OCI-LY7 (cell line): ENCODE results near the gene KCNIP3.

Source experiments
- EZH2phosphoT487 ChIP-seq: fragments of 200-600 bp; sonication (generic); IDR thresholded peaks from 2 replicates; pipeline ENCODE4 v1.6.1; 2018; ENCODE audit warnings: low read depth, borderline replicate concordance, mild to moderate bottlenecking, mixed run types, antibody characterized with exemption, low read length, moderate library complexity, mixed read lengths
- TF ChIP-seq, protein P1 (sequence below): fragments of 200-600 bp; sonication (generic); conservative IDR thresholded peaks from 2 replicates; pipeline ENCODE4 v1.5.1; 2014; ENCODE audit warnings: mild to moderate bottlenecking, antibody characterized with exemption, low read length, moderate library complexity, mixed read lengths

DNA sequence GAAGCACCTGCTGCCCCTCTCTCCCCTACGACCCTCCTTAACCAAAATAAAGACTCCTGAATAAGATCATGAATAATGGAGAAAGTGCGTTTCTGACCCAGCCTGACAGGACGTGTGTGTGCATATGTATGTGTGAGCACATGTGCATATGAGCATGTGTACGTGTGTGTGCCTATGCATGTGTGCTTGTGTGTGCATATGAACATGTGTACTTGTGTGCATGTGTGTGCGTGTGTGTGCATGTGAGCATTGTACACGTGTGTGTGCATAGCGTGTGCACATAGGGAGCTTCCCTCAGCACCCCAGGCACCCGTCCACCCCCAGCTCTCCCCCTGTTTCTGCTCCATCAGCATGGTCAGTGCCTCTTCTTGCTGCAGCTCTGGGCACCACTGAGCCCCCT is 10.7 kb downstream of the KCNIP3 start:
- TF ChIP-seq, protein P1, sequence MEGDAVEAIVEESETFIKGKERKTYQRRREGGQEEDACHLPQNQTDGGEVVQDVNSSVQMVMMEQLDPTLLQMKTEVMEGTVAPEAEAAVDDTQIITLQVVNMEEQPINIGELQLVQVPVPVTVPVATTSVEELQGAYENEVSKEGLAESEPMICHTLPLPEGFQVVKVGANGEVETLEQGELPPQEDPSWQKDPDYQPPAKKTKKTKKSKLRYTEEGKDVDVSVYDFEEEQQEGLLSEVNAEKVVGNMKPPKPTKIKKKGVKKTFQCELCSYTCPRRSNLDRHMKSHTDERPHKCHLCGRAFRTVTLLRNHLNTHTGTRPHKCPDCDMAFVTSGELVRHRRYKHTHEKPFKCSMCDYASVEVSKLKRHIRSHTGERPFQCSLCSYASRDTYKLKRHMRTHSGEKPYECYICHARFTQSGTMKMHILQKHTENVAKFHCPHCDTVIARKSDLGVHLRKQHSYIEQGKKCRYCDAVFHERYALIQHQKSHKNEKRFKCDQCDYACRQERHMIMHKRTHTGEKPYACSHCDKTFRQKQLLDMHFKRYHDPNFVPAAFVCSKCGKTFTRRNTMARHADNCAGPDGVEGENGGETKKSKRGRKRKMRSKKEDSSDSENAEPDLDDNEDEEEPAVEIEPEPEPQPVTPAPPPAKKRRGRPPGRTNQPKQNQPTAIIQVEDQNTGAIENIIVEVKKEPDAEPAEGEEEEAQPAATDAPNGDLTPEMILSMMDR = no peak
- TF ChIP-seq EZH2phosphoT487 = no peak
